Omental fat pad (tissue), 4 donors: Measurements from ENCODE around the gene VAV2. TPM values are rescaled to one million over a fixed set of nuclear protein-coding genes. Genes with fewer than 3 reads are reported as not detected.

Source experiments
- ATAC-seq: fragments of 150-250 bp; one replicate; pipeline ENCODE4 v1.9.1; 2016; ENCODE audit warnings: mild to moderate bottlenecking, moderate library complexity; ENCODE audit not compliant: low FRiP score
- DNase-seq: peaks from one replicate; pipeline ENCODE4 v3.0.0-alpha.2; 2019; ENCODE audit warnings: low spot score
- CTCF ChIP-seq, 3 donors: fragments of 450-650 bp; IDR thresholded peaks; one replicate each; pipeline ENCODE4 v1.5.1; 2016 to 2017; ENCODE audit warnings: antibody characterized with exemption in 3 of 3, mild to moderate bottlenecking in 3 of 3, moderate library complexity in 2 of 3
- total RNA-seq, 4 donors: library from RNA; depleted of rRNA; stranded (reverse); fragments of >200 nt; gene quantifications; one replicate each; pipeline ENCODE4 v1.1.0, GENCODE V29; 2016

VAV2 gene
- total RNA-seq, 4 donors from 2014 or later, result 4.0 to 10.9 (median 6.2) TPM

GRCh38 chr9:133716564-133717112 is 275.5 kb downstream of the VAV2 start:
- ATAC-seq (no peak), DNase-seq (no peak)
- TF ChIP-seq CTCF (IDR thresholded peaks at IDR 0.05), result no peak

- DNase-seq (no peak), ATAC-seq (peak; percentile 25)
- TF ChIP-seq CTCF (IDR thresholded peaks at IDR 0.05), result no peak
Observed at GRCh38 chr9:133715866-133716563, 276.1 kb downstream of the VAV2 start.

GRCh38 chr9:133715295-133715865 is 276.7 kb downstream of the VAV2 start:
- ATAC-seq, result no peak

GRCh38 chr9:133714606-133715294 is 277.4 kb downstream of the VAV2 start:
- DNase-seq, result no peak
- ATAC-seq, result no peak
- no peak for TF ChIP-seq CTCF (IDR thresholded peaks at IDR 0.05)

More at GRCh38 chr9:133715295-133715865, 276.7 kb downstream of the VAV2 start:
- TF ChIP-seq CTCF (IDR thresholded peaks at IDR 0.05), result no peak
- no peak for DNase-seq

GRCh38 chr9:133713960-133714495 is 278.1 kb downstream of the VAV2 start:
- DNase-seq (no peak), ATAC-seq (no peak)
- TF ChIP-seq CTCF (IDR thresholded peaks at IDR 0.05), result no peak

GRCh38 chr9:133713150-133713959 is 278.8 kb downstream of the VAV2 start:
- DNase-seq, result no peak
- no peak for ATAC-seq
- TF ChIP-seq CTCF (IDR thresholded peaks at IDR 0.05), result no peak
